H1 (cell line): ENCODE results near the gene HOMER3. TPM values are rescaled to one million over a fixed set of nuclear protein-coding genes. Genes with fewer than 3 reads are reported as not detected.

ENCODE experiments used
- ASH2L ChIP-seq: fragments of 200-600, 300-600 bp; sonication (generic); IDR thresholded peaks from one replicate; pipeline ENCODE4 v1.7.1; 2017; ENCODE audit warnings: low read length
- TCF12 ChIP-seq: IDR thresholded peaks from 2 replicates; pipeline ENCODE4 v1.6.1; 2011; ENCODE audit warnings: low read depth, mild to moderate bottlenecking, low read length
- polyA plus RNA-seq, 7 experiments: library from polyadenylated mRNA; depleted of rRNA in 3 of 7; stranded (reverse) in 5 of 7; unstranded in 2 of 7; fragments of >200 nt in 5 of 7; fragments of 200-250 nt in 2 of 7; gene quantifications; 1 replicate in 5 of 7; 2 replicates in 1 of 7; 4 replicates in 1 of 7; pipeline versions ENCODE4 v1.2.1 to v1.2.3, GENCODE V29; 2011 to 2013; ENCODE audit warnings: missing spikeins in 2 of 7, mixed read lengths in 2 of 7
- total RNA-seq: library from RNA; stranded (reverse); fragmentation: NEBNext Ultra II Directional; extraction: Animal tissue kit (Norgen Biotek cat#: 25700); gene quantifications from 2 replicates; pipeline ENCODE4 v1.2.1, GENCODE V29; 2021

HOMER3 gene
- total and polyA plus RNA-seq, 2 of the 8 experiments (the other 6 are each of a cell fraction or from before 2014, with no cell fraction given): 28.3 to 41.6 TPM

GRCh38 chr19:18894254-18895037 is 46.6 kb downstream of the HOMER3 start (continued):
- TF ChIP-seq TCF12 (no peak), ASH2L (no peak)
